ENCODE data around the gene AQP1.

AQP1 gene

GRCh38 chr7:30894866-30895605, 16.6 kb upstream of the AQP1 start:
- Histone ChIP-seq H3K36me3 (no peaks in the 10 kb centered on the region), H3K27me3 (ENCODE audit: insufficient read depth, low read depth, severe bottlenecking) (no peaks in the 10 kb centered on the region), H3K27ac (no peak overlapping the region), H3K4me3 (ENCODE audit: low read depth, low read length) (no peak overlapping the region), H3K9me3 (ENCODE audit: severe bottlenecking) (no peaks in the 10 kb centered on the region)
- TF ChIP-seq CTCF (IDR thresholded peaks at IDR 0.05; ENCODE audit: low read depth, low read length): peak; percentile 64
- peak; percentile 49 for DNase-seq

GRCh38 chr7:30896036-30896435, 15.6 kb upstream of the AQP1 start:
- no peak for DNase-seq
- Histone ChIP-seq H3K27ac (no peak overlapping the region), H3K27me3 (ENCODE audit: insufficient read depth, low read depth, severe bottlenecking) (no peaks in the 10 kb centered on the region), H3K36me3 (no peaks in the 10 kb centered on the region), H3K4me3 (ENCODE audit: low read depth, low read length) (no peak overlapping the region), H3K9me3 (ENCODE audit: severe bottlenecking) (no peaks in the 10 kb centered on the region)
- TF ChIP-seq CTCF (IDR thresholded peaks at IDR 0.05; ENCODE audit: low read depth, low read length): no peak

- Histone ChIP-seq H3K27me3 (ENCODE audit: insufficient read depth, low read depth, severe bottlenecking) (no peaks in the 10 kb centered on the region), H3K9me3 (ENCODE audit: severe bottlenecking) (no peaks in the 10 kb centered on the region), H3K4me3 (ENCODE audit: low read depth, low read length) (no peak overlapping the region), H3K36me3 (no peaks in the 10 kb centered on the region), H3K27ac (no peak overlapping the region)
- TF ChIP-seq CTCF (IDR thresholded peaks at IDR 0.05; ENCODE audit: low read depth, low read length): no peak
- no peak for DNase-seq
Observed at GRCh38 chr7:30896783-30897637, 14.6 kb upstream of the AQP1 start.

GRCh38 chr7:30897770-30898169, 13.9 kb upstream of the AQP1 start:
- Histone ChIP-seq H3K36me3 (no peaks in the 10 kb centered on the region), H3K27ac (no peak overlapping the region), H3K4me3 (ENCODE audit: low read depth, low read length) (no peak overlapping the region), H3K9me3 (ENCODE audit: severe bottlenecking) (no peaks in the 10 kb centered on the region), H3K27me3 (ENCODE audit: insufficient read depth, low read depth, severe bottlenecking) (no peaks in the 10 kb centered on the region)
- no peak for TF ChIP-seq CTCF (IDR thresholded peaks at IDR 0.05; ENCODE audit: low read depth, low read length)
- DNase-seq: no peak

- no peak overlapping the region for H3K27ac ChIP-seq
- no peak for DNase-seq
- H3K36me3 ChIP-seq: no peaks in the 10 kb centered on the region
- no peaks in the 10 kb centered on the region for H3K9me3 ChIP-seq (ENCODE audit: severe bottlenecking)
- H3K27me3 ChIP-seq (ENCODE audit: insufficient read depth, low read depth, severe bottlenecking): no peaks in the 10 kb centered on the region
- no peak overlapping the region for H3K4me3 ChIP-seq (ENCODE audit: low read depth, low read length)
- TF ChIP-seq CTCF (IDR thresholded peaks at IDR 0.05; ENCODE audit: low read depth, low read length): no peak
Observed at GRCh38 chr7:30898411-30898810, 13.2 kb upstream of the AQP1 start.
